Right renal pelvis (tissue), 4 donors: Measurements from ENCODE around the gene PARP9. TPM values are rescaled to one million over a fixed set of nuclear protein-coding genes. Genes with fewer than 3 reads are reported as not detected.
A peak's percentile ranks its signal among the peaks of the same experiment; 100 is the strongest.

Source experiments
- DNase-seq, 4 donors: peaks; one replicate each; pipeline ENCODE4 v3.0.0-alpha.2; 2013; ENCODE audit warnings: low read depth in 4 of 4, low spot score in 3 of 4, missing footprints in 1 of 4
- polyA plus RNA-seq, 4 donors: library from polyadenylated mRNA; unstranded; fragments of 120-200 nt; gene quantifications; one replicate each; pipeline ENCODE4 v1.2.1, GENCODE V29; 2013; ENCODE audit not compliant: insufficient read length in 4 of 4

Gene PARP9
- 10 to 100 TPM; 12.6 to 18.6 (median 17.6) TPM for polyA plus RNA-seq

GRCh38 chr3:122564155-122564912 is at the start of gene PARP9, which contains the start of gene DTX3L:
Gene PARP9 (minus strand): TSS chr3:122564300. CDS start chr3:122559620, 4,680 bp downstream.
Gene DTX3L (plus strand): TSS chr3:122564338. CDS start chr3:122564427, 89 bp downstream.
- DNase-seq, result peak; percentile 66 to 74 (median 67)

GRCh38 chr3:122612696-122613095 is 48.6 kb upstream of the PARP9 start:
- no peak for DNase-seq

- no peak for DNase-seq
Observed at GRCh38 chr3:122609798-122610559, 45.9 kb upstream of the PARP9 start.

GRCh38 chr3:122608916-122609315 is 44.8 kb upstream of the PARP9 start:
- no peak for DNase-seq

- DNase-seq, result no peak
Observed at GRCh38 chr3:122606330-122606729, 42.2 kb upstream of the PARP9 start.

- DNase-seq, result no peak
Observed at GRCh38 chr3:122603056-122603455, 39.0 kb upstream of the PARP9 start.

- no peak for DNase-seq
Observed at GRCh38 chr3:122602011-122602710, 38.1 kb upstream of the PARP9 start.

GRCh38 chr3:122598556-122598955 is 34.5 kb upstream of the PARP9 start:
- DNase-seq, result no peak

GRCh38 chr3:122598151-122598550 is 34.1 kb upstream of the PARP9 start:
- DNase-seq, result no peak

GRCh38 chr3:122594025-122594424 is 29.9 kb upstream of the PARP9 start:
- DNase-seq, result no peak

- DNase-seq, result no peak
Observed at GRCh38 chr3:122590610-122591009, 26.5 kb upstream of the PARP9 start.

GRCh38 chr3:122589297-122589696 is 25.2 kb upstream of the PARP9 start:
- DNase-seq, result no peak

- DNase-seq, result no peak
Observed at GRCh38 chr3:122587572-122587971, 23.5 kb upstream of the PARP9 start.

GRCh38 chr3:122586773-122587485 is 22.8 kb upstream of the PARP9 start:
- no peak for DNase-seq

- no peak for DNase-seq
Observed at GRCh38 chr3:122586098-122586497, 22.0 kb upstream of the PARP9 start.

- no peak for DNase-seq
Observed at GRCh38 chr3:122582390-122582789, 18.3 kb upstream of the PARP9 start.

GRCh38 chr3:122581622-122582021 is 17.5 kb upstream of the PARP9 start:
- DNase-seq, result no peak

- no peak for DNase-seq
Observed at GRCh38 chr3:122580470-122580869, 16.4 kb upstream of the PARP9 start.

GRCh38 chr3:122578069-122578740 is 14.1 kb upstream of the PARP9 start:
- no peak for DNase-seq
